ENCODE data around the gene ADAMTS7.
"Not testable (repeated sequence)": the region's sequence is repeated elsewhere in the genome, so short reads cannot be mapped to it uniquely, and the experiment has no call there.

Gene ADAMTS7

GRCh38 chr15:78767331-78767951, 43.8 kb downstream of the ADAMTS7 start:
- no peak for DNase-seq

GRCh38 chr15:78766641-78767071, 44.6 kb downstream of the ADAMTS7 start:
- DNase-seq: not testable (repeated sequence)

- DNase-seq: no peak
Measured at GRCh38 chr15:78766041-78766440, 45.2 kb downstream of the ADAMTS7 start.

- DNase-seq: peak in 3 of 58 donors; percentile 14 to 22 (median 16)
Measured at GRCh38 chr15:78765154-78765860, 46.0 kb downstream of the ADAMTS7 start.

GRCh38 chr15:78764340-78765153, 46.7 kb downstream of the ADAMTS7 start:
- DNase-seq: peak in 1 of 58 donors; percentile 11

- no peak for DNase-seq
Measured at GRCh38 chr15:78763796-78764241, 47.4 kb downstream of the ADAMTS7 start.

GRCh38 chr15:78762985-78763795, 48.1 kb downstream of the ADAMTS7 start:
- DNase-seq: no peak

GRCh38 chr15:78762386-78762961, 48.8 kb downstream of the ADAMTS7 start:
- DNase-seq: not testable (repeated sequence)

GRCh38 chr15:78761891-78762385, 49.3 kb downstream of the ADAMTS7 start:
- DNase-seq: no peak

- DNase-seq: not testable (repeated sequence)
Measured at GRCh38 chr15:78761475-78761874, 49.8 kb downstream of the ADAMTS7 start.

- DNase-seq: no peak
Measured at GRCh38 chr15:78761020-78761419, 50.2 kb downstream of the ADAMTS7 start.

- DNase-seq: peak in 36 of 58 donors; percentile 15 to 77 (median 37)
Measured at GRCh38 chr15:78760091-78760882, 51.0 kb downstream of the ADAMTS7 start.

- not testable (repeated sequence) for DNase-seq
Measured at GRCh38 chr15:78759361-78759998, 51.8 kb downstream of the ADAMTS7 start.

GRCh38 chr15:78758486-78759200, 52.6 kb downstream of the ADAMTS7 start:
- not testable (repeated sequence) for DNase-seq

GRCh38 chr15:78758084-78758483, 53.2 kb downstream of the ADAMTS7 start:
- not testable (repeated sequence) for DNase-seq

GRCh38 chr15:78757636-78757905, 53.7 kb downstream of the ADAMTS7 start:
- DNase-seq: no peak

- DNase-seq: peak in 42 of 58 donors; percentile 15 to 94 (median 50)
Measured at GRCh38 chr15:78756781-78757635, 54.3 kb downstream of the ADAMTS7 start.

Data from anterior cingulate cortex (tissue), 58 donors.